HG03565 (cell line): ENCODE data around the gene ANKLE2.
A peak's percentile ranks its signal among the peaks of the same experiment; 100 is the strongest.
"Not testable (repeated sequence)": the region's sequence is repeated elsewhere in the genome, so short reads cannot be mapped to it uniquely, and the experiment has no call there.

Experiments
- ATAC-seq: cut with Tn5 transposase; IDR thresholded peaks from one replicate; pipeline ENCODE4 v1.9.1; 2021; ENCODE audit warnings: mild to moderate bottlenecking, moderate library complexity; ENCODE audit not compliant: unreplicated experiment

ANKLE2 gene

DNA sequence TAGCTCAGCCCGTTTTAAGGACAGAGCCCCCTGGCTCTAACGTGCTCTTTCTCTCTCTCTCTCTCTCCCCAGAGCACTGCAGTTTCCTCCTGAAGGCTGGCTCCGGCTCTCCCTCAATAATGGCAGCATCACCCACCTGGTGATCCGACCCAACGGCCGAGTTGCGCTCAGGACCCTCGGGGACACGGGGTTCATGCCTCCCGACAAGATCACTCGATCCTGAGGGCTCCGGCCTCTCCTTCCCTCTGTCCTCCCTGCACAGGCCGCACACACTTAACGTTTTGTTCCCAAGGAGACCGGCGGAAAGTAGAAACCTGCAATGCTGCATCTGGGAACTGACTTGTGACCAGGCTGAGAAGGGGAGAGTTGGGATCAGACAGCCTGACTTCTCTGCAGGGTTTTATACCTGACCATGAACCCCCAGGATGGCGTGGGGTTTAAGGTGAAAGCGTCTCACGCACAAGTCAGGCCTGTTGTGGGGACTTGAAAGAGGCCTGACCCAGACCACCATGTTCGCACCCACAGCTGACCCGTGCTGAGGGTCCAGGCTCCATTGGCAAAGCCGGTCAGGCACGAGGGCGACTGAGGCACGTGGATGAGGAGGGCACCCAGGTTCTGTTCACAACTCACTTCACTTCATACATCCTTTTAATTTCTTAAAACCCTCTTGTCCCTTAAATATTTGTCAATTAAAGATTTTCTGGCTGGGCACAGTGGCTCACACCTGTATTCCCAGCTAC is 40.9 kb downstream of the ANKLE2 start:
- no peak for ATAC-seq

DNA sequence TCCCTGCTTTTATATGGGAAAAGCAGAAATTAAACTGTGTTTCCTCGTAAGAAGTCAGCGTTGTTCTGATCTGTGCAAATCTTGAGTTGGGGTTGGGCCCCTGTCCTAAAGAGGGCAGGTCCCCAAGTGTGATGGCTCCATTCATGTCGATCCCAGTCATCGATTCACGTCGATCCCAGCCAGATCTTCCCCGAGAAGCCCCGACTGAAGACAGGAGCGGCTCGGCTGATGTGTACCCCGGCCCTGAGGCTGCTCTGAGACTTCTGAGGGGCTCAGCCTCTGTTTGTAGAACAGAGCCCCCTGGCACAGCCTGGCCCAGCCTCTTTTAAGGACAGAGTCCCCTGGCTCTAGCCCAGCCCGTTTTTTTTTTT is 41.7 kb downstream of the ANKLE2 start:
- ATAC-seq: no peak

DNA sequence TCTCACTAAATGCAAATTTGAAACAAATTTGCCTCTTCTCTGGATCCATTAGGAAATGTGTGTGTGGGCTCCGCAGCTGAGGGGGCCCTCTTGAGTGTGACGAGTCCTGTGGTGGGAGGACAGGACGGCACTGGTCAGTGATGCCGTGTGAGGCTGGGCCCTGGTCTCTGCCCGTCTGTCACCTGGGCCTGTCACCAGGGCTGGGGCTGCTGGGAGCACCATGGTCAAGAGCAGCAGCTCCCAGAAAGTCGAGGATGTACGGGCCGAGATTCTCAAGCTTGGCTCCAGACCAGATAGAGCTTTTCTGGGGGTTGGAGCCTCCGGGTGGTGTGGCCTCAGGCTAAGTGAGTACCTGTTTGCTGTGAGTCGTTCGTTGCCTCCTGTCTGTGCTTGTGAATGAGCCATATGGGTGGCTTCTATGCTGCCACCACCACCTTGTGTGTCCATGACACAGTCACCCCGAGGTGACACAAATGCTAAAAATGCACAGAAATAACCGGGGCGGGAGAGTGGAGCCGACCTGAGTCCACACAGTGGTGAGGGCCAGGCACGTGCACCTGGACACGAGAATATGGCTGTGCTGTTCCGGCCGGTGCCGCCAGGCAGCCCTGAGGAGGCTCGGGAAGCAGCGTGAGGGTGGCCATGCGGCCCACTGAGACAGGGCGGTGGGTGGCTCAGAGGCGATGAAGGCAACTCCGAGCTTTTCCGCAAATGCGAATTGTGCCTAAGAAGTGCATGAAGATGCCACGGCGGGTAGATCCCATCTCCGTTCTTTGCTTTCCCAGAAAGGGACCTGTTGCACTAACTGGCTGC is 42.3 kb downstream of the ANKLE2 start:
- no peak for ATAC-seq

DNA sequence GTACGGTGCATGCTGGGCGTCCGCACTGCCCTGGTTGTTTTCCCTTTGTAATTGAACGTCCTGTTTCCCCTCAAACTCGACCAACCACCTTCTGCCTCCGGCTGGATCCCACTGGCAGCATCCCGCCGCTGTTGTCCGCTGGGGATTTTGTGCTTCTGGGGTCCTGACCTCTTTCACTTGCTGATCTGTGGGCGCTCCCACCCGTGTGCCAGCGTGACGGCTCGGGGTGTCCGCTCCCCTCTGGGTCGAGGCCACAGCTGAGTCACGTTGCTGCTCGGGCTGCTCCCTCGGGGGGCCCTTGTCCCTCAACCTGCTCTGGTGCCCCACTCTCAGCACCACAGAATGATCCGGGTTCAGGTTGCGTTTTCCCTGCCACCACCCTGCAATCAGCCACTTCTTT is 43.0 kb downstream of the ANKLE2 start:
- ATAC-seq: no peak

DNA sequence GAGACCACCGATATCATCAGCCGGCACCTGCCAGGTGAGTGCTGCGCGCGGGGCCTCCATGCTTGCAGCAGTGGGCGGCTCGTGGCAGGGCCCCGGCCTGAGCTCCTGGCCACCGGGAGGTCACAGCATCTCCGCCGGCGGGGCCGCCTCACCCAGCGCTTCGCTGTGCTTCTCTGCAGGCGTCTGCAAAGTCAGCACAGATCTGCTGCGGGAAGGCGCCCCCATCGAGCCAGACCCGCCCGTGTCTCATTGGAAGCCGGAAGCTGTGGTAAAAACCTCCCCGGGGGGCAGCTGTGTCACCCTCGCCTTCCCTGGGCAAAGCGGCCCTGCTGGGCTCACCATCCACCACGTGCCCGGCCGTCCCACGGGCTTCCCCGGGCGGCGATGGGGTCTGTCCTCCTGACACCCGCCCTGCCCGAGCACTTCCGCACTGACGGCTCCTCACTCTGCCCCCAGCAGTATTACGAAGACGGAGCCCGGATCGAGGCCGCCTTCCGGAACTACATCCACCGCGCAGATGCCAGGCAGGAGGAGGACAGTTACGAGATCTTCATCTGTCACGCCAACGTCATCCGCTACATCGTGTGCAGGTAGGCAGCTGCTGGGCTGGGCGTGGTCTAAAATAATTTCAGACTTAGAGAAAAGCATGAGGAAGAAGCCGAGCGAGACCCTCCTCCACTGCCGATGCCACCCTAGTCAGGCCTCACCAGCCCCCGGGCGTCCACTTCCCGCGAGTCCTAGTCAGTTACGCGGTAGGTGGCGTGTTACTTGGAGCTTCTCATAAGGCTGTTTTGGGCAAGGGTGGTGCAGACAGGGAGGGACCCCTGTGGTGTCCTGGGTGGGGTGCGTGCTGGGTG is 43.9 kb downstream of the ANKLE2 start:
- no peak for ATAC-seq

DNA sequence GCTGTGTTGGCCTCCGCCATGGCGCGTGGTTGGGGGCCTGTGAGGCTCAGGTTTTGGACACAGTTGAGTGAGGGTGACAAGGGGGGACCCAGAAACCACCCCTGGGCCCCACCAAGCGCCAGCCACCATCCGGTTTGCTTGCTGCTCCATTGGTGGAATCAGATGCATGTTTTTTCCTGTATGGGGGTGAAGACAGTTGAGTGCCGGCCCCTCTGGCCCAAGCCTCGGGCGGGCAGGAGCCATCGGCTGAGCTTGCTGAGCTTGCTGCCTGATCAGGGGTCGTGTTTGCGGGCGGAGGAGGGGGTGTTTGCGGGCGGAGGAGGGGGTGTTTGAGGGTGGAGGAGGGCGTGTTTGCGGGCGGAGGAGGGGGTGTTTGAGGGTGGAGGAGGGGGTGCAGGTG is 44.6 kb downstream of the ANKLE2 start:
- ATAC-seq: no peak

DNA sequence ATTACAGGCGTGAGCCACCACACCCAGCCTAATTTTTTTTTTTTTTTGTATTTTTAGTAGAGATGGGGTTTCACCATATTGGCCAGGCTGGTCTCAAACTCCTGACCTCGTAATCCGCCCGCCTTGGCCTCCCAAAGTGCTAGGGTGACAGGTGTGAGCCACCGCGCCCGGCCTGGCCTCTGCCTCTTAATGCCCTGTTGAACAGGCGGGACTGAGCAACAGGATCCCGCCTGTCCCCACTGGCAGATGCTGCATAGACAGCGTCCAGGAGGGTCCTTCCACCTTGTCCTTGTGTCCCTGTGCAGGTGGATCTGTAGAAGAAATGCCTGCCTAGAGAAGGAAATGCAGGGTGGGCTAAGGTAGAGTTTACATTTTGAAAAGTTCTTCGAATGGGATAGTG is 45.3 kb downstream of the ANKLE2 start:
- ATAC-seq: no peak

DNA sequence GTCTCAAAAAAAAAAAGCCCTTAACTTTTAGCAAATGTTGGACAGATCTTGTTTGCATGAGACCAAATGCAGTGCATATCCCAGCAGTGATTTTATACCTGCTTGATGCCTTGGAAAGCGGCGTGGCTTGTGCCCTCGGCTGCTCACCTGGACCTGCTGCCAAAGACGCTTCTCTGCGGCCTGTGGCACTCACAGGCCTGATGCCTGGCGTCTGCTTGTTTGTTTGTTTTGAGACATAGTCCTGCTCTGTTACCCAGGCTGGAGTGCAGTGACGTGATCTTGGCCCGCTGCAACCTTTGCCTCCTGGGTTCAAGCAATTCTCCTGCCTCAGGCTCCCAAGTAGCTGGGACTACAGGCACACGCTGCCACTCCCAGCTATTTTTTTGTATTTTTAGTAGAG is 45.8 kb downstream of the ANKLE2 start:
- no peak for ATAC-seq

DNA sequence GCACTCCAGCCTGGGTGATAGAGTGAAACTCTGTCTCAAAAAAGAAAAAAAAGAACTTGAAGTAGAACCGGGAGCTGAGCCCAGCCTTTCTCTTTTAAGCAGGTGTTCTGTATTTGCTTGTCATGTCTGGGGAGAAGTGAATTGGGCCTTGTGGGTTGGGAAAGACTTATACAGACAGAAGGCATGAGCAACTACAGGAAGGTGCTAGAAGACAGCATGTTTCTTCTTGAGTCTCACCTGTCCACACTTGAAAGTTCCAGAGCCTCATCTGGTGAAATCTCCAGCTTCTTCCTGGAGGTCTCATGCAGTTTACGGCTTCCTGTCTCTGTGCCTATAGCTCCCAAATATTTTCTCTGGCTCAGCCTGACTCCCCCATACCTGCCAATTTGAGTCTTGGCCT is 48.5 kb downstream of the ANKLE2 start:
- ATAC-seq: no peak

DNA sequence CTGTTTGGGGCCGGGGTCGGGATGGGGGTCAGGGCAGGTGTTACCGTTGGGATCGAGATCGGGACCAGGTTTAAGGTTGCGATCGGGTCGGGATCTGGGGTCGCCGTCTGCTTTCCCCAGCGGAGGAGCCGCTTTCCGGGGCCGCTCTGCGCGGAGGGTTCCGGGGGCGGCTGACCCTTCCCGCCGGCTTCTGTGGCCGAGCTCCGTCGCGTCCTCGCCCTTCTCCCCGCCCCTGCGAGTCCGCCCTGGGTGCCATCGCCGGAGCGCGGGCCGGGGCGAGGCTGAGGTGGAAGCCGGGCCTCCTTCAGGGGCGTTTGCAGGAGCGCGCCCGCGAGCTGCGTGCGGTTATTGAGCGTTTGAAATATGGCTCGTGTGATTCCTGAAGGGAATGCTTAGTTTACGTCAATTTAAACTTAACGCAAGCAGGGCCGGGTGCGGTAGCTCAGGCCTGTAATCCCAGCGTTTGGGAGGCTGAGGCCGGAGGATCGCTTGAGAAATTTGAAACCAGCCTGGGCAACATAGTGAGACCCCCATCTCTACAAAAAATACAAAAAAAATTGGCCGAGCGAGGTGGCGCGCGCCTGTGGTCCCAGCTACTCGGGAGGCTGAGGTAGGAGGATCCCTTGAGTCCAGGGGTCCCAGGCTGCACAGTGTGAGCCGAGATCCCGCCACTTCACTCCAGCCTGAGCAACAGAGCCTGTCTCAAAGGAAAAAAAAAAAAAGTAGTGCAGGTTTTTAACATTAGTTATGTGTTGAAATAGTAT is 50.4 kb downstream of the ANKLE2 start:
- ATAC-seq: peak; percentile 1

DNA sequence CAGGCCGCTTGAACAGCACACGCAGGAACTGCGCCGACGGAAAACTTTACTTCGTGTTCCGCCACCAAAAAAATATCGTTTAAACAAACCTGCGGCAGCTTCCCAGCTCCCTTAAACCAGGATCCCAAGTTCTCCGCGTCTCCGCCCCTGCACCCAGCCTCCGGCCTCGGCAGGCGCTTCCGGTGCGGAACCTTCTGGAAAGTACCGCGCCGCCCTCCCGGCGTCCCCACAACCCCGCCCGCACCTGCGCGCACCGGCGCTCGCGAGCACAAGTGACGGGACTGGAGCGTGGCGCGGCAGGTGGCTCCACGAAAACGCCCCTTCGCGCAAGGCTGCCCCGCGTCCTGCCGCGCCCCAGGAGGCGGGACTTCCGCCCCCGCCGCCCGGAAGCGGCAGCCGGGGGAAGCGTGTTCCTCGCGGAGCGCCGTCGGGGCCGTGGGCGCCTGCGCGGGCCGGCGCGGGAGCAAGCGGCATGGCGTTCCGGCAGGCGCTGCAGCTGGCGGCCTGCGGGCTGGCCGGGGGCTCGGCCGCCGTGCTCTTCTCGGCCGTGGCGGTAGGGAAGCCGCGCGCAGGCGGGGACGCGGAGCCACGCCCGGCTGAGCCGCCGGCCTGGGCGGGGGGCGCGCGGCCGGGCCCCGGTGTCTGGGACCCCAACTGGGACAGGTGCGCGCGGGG is 51.1 kb downstream of the ANKLE2 start, which contains the start of gene PGAM5:
PGAM5 (plus strand) TSS at position 438 of the 675 bp plus-strand sequence; CDS start at position 473, 35 bp downstream.
- ATAC-seq: peak; percentile 83

DNA sequence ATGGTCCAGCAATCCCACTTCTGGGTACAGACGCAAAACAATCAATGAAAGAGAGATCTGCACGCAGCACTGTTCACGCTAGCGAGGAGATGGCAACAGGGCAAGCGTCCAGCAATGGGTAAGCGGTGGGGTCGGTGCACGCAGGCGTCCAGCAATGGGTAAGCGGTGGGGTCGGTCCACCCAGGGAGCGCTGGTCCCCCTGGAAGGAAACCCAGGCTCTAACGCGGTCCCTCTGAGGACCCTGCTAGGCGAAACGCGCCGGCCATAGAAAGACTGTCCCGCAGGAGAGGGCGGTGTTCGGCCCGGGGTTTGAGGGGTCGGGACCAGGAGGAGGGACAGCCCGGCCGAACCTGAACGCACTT is 51.6 kb downstream of the ANKLE2 start:
- peak; percentile 3 for ATAC-seq

DNA sequence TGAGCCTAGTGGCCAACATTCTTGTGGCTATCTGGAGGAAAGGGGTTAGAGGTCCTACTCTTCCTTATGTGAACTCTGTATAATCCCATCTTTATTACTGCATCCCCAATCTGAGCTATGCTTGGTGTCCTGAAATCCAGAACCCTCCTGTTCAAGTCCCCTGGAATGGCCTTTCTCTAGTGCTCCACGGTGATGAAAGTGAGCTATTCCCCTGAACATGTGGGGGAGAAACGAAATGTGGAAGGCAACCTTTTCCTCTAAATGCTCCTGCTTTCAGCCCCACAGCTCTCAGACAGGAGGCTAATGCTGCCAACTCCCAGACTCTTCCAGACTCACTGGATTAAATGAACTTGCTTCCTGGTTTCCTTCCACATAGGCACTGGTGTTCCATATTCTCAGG is 53.5 kb downstream of the ANKLE2 start:
- no peak for ATAC-seq

DNA sequence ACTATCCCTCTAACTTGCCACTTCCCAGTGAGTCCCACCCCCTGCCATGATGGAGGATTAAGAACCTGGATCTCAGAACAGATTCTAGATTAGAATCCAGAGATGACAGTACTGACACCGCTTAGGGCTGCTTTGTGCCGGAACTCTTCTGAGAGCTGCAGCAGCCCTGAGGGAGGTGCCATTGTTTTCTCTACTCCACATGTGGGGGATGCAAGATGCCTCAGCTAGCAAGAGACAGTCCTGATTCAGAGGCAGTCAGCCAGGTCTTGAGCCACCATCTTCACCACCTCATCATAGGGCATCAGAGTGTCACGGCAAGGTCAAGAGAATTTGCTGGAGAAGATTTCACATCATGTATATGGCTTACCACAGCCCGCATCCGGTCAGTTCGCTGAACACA is 54.4 kb downstream of the ANKLE2 start:
- no peak for ATAC-seq

DNA sequence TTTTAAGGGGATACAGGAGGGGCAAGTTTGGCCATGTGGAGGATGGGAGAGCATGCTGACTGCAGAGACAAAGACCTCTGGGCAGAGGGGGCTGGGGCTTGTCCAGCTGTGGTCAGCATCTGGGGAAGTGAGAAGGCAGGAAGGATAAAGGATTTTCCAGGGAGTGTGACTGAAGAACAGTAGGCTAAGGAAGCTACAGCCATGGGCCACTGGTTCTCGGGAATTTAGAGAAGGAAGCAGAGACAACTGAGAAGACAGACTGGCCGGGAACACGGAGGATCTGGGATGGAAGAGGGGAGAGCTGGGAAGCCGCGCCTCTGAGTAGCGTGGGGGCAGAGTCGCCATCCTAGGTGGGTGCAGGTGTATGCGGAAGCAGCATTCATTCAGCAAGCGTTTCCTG is 58.0 kb downstream of the ANKLE2 start:
- no peak for ATAC-seq

DNA sequence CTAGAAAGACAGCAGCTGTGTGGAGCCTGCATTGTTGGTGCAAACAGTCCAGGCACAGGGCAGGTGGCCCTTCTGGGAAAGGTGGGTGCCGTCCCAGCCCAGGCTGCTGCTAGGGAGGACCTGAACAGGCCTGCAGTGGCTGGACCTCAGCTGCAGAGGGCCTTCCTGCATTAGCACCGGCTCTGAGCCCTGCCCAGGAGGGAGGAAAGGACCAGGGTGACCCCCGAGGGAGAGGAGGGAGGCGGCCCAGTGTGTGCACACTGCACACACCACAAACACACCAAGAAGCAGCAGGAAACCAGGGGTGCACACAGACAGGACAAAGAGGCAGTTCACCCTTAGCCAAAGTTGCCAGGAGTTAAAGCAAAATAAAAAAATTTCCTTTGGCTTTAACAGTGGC is 59.0 kb downstream of the ANKLE2 start:
- ATAC-seq: no peak

DNA sequence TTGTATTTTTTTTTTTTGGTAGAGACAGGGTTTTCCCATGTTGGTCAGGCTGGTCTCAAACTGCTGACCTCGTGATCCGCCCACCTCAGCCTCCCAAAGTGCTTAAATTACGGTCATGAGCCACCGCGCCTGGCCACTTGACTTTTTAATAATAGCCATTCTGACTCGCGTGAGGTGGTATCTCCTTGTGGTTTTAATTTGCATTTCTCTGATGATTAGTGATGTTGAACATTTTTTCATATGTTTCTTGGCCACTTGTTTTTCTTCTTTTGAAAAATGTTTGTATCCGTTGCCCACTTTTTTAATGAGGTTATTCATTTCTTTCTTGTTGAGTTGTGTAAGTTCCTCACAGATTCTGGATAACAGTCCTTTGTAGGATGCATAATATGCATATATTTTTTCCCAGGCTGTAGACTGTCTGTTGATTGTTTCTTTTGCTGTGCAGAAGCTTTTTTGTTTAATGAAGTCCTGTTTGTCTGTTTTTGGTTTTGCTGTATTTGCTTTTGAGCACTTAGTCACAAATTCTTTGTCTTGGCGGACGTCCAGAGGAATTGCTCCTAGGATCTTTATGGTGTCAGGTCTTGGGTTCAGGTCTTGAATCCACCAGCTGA is 61.3 kb downstream of the ANKLE2 start:
- no peak for ATAC-seq

DNA sequence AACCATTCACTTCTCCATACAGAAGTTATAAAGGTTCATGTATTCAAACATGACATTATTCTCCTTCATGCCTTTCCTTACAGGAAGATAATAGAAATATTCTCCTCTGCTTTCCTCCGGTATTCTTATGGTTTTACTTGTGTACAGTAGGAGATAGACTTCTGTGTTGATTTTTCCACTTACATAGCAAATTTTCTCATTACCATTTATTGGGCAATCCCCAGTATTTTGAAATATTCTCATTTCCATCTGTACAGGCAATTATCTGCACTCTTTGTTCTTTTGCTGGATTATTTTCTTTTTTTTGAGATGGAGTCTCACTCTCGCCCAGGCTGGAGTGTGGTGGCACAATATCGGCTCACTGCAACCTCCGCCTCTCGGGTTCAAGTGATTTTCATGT is 63.3 kb downstream of the ANKLE2 start:
- no peak for ATAC-seq

DNA sequence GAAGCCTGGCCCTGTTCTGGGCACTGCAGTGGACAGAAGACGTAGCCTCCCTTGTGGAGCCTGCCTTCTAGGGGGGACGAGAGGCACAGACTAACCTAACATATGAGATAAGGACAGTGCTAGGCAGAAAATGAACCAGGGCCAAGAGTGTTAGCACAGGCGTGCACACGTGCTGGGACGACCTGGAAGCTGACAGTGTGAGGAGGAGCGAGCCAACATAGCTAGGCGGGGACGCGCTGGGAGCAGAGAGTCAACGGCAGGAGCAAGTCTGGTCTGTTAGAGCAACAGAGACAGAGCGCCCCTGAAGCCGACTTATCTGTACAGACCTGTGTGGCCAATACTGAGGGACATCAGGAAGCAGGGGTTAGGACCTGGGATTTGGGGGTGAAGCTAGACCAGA is 66.2 kb downstream of the ANKLE2 start:
- ATAC-seq: no peak

DNA sequence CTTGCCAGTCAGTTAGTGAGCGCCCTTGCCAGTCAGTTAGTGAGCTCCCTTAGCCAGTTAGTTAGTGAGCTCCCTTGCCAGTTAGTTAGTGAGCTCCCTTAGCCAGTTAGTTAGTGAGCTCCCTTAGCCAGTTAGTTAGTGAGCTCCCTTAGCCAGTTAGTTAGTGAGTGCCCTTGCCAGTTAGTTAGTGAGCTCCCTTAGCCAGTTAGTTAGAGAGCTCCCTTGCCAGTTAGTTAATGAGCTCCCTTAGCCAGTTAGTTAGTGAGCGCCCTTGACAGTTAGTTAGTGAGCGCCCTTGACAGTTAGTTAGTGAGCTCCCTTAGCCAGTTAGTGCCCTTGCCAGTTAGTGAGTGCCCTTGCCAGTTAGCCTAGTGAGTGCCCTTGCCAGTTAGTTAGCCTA is 66.7 kb downstream of the ANKLE2 start:
- ATAC-seq: not testable (repeated sequence)
